PFSK-1 (cell line): Measurements from ENCODE around the gene FXN.

ENCODE experiments used
- FOXP2 ChIP-seq: optimal IDR thresholded peaks from 2 replicates; pipeline ENCODE3; 2011; ENCODE audit warnings: borderline replicate concordance, control low read depth, inconsistent platforms; ENCODE audit not compliant: insufficient read depth; ENCODE audit errors: extremely low read length, extremely low read depth
- POLR2AphosphoS5 ChIP-seq: IDR thresholded peaks from 2 replicates; pipeline ENCODE4 v1.6.1; 2012; ENCODE audit warnings: low read depth, mild to moderate bottlenecking, control low read depth, low read length, moderate library complexity
- TAF1 ChIP-seq: IDR thresholded peaks from 2 replicates; pipeline ENCODE4 v1.6.1; 2012; ENCODE audit warnings: low read length, control low read depth, borderline replicate concordance; ENCODE audit not compliant: insufficient read depth
- TF ChIP-seq, protein P1 (sequence below), 2 experiments: IDR thresholded peaks; 2 replicates each; pipeline versions ENCODE4 v1.6.1 to v1.8.0; 2011 to 2012; ENCODE audit warnings: low read depth in 2 of 2, low read length in 2 of 2, control low read depth in 1 of 2, inconsistent platforms in 1 of 2, mild to moderate bottlenecking in 1 of 2, moderate library complexity in 1 of 2; ENCODE audit not compliant: insufficient read depth in 1 of 2

DNA sequence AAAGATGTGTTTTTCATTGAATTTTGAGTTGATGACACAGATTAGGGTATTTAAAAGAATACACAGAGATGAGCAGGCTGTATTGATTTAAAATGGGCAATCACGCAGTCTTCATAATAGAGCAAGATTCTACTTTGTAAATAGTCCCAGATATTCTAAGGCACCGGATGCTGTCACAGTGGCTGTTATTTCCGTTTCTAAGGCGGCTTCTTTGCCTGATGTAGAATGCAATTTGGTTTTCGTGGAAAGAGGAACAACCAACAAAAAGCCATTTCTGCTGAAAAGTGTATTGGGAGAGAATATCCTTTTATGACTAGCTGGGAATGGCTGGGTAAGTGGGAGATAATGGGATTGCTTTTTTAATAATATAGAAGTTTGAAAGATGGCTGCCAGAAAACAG, 39.1 kb upstream of the FXN start:
- TF ChIP-seq FOXP2 = no peak
- TF ChIP-seq, protein P1, sequence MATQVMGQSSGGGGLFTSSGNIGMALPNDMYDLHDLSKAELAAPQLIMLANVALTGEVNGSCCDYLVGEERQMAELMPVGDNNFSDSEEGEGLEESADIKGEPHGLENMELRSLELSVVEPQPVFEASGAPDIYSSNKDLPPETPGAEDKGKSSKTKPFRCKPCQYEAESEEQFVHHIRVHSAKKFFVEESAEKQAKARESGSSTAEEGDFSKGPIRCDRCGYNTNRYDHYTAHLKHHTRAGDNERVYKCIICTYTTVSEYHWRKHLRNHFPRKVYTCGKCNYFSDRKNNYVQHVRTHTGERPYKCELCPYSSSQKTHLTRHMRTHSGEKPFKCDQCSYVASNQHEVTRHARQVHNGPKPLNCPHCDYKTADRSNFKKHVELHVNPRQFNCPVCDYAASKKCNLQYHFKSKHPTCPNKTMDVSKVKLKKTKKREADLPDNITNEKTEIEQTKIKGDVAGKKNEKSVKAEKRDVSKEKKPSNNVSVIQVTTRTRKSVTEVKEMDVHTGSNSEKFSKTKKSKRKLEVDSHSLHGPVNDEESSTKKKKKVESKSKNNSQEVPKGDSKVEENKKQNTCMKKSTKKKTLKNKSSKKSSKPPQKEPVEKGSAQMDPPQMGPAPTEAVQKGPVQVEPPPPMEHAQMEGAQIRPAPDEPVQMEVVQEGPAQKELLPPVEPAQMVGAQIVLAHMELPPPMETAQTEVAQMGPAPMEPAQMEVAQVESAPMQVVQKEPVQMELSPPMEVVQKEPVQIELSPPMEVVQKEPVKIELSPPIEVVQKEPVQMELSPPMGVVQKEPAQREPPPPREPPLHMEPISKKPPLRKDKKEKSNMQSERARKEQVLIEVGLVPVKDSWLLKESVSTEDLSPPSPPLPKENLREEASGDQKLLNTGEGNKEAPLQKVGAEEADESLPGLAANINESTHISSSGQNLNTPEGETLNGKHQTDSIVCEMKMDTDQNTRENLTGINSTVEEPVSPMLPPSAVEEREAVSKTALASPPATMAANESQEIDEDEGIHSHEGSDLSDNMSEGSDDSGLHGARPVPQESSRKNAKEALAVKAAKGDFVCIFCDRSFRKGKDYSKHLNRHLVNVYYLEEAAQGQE (IDR thresholded peaks at IDR 0.05; ENCODE audit: insufficient read depth in 1 of 2, low read depth in 2 of 2, low read length in 2 of 2) = no peak
- TF ChIP-seq POLR2AphosphoS5 = no peak
- TF ChIP-seq TAF1 = no peak
